Measurements from ENCODE around the gene SEMA3E.
"Not testable (repeated sequence)": the region's sequence is repeated elsewhere in the genome, so short reads cannot be mapped to it uniquely, and the experiment has no call there.

SEMA3E gene

DNA sequence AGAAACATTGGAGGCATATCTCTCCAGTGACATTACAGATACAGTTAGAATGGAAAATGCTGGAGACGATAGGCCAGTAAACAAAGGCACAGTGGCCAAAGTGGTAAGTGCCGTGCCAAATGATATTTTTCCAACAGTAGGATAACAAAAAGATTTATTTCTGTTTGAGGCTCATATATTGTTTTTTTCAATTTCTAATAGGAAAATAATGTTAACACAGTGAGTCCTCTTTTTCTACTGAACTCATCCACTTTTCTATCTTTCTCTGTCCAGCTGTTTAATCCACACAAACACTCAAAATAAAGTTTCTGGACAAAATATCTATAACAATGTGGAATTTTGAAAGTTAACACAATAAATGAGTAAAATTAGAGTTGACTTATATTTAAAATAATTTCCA is 201.3 kb downstream of the SEMA3E start:
- DNase-seq, result no peak

DNA sequence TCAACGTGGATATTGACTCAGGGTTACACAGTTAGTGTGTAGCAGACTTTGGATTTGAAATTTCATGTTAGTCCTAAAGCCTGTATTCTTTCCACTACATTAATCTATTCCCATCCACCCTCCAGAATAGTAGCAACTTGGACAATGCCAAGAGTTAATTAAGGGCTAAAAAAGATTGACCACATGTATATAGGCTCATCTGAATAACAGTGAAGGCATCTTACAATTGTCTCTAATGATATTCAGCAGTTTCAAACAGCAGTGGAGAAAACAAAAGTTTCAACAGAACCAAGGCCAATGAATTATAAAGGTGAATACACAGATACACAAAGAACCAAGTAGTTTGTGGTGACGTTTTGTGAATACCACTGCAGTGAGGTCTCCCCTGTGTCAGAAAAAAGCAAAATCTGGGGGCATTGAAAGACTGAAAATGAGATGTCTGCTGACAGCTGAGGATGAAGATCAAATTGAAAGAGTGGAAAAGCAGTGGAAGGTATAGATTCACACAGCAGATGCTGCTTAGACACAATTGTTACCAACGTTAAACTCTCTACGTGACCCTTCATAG is 202.8 kb downstream of the SEMA3E start:
- DNase-seq, result no peak

DNA sequence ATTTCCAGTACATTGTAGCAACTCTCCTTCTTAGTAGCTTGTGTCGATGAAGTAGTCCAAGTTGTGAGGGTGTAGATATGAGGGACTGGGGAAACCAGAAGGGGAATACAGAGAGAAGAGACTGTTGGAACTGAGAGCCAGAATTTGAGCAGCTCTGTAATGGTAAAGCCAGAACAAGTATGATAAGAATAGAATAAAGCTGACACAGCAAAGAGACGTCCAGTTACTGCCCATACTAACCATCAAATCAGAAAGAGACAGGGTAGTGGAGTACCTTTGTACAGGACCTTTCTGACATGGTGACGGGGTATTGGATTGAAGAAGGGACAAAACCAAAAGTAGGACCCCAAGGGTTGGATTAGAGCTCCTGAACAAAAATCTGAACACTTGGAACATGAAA is 206.0 kb downstream of the SEMA3E start:
- DNase-seq, result no peak

DNA sequence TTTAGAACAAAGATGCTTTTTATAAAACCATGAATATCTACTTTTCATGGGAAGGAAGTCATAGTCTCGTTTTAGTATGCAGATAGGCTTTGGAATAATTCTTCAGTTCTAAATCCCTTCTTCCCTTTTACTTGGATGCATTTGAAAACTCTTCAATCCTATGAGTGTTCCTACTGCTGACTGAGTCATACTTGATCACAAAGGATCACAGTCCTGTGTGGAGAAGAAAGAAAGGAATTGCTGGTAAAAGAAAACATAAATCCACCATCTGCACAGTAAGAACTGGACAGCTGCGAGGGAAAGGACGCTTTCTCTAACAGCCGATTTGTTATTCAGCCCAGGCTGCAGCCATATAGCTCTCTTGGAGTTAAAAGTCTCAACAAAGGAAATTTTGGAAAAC is 209.9 kb downstream of the SEMA3E start:
- no peak for DNase-seq

DNA sequence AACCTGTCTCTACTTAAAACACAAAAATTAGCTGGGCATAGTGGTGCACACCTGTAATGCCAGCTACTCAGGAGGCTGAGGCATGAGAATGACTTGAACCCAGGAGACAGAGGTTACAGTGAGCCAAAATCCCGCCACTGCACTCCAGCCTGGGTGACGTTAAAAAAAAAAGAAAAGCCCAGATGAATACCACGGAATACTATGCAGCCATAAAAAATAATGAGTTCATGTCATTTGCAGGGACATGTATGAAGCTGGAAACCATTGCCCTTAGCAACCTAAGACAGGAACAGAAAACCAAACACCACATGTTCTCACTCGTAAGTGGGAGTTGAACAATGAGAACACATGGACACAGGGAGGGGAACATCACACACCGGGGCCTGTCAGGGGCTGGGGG is 218.7 kb downstream of the SEMA3E start:
- DNase-seq, result not testable (repeated sequence)

DNA sequence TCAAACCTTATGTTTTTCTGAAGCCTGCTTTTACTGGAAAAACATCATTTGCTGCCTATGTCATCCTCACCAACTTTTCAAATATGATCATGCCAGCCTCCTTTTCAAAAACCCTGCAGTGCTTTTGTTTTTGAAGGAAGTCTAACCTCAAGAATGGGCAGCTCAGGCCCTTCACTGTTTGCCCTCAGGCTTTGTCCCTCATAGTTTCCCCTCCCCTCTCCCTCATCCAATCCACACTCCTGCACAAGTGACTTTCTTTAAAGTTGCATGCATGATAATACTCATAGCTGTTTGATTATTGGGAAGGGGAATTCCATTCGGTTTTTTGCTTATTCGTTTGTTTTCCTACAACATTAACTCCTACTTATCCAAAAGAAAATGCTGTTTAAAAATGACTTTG is 219.4 kb downstream of the SEMA3E start:
- no peak for DNase-seq

DNA sequence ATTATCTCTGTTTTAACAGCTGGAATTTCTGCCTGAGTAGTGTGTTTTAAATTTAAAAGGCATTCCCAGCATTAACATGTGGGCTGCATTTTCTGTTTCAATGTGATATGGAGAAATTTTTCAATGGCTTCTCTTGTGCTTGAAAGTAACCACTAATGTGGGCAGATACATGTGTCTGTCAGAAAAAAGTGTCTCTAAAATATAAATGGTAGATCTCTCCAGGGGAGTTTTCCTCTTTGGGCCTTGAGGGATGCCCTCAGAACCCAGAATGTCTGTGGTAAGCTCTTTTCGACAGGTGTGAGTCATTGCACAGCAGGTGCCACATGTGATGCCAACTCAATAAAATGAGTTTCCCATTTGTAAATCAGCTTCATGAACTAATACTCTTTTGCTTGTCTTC is 221.1 kb downstream of the SEMA3E start:
- no peak for DNase-seq

DNA sequence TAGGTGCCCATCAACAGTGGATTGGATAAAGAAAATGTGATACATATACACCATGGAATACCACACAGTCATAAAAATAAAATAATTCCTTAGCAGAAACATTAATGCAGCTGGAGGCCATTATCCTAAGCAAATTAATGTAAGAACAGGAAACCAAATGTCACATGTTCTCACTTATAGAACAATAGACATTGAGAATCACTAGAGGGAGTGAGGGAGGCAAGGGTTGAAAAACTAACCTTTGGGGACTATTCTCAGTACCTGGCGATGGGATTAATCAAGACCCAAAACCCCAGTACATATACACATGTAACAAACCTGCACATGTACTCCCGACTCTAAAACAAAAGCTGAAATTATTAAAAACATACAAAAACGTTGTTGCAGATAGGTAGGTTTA is 222.6 kb downstream of the SEMA3E start:
- DNase-seq, result no peak

DNA sequence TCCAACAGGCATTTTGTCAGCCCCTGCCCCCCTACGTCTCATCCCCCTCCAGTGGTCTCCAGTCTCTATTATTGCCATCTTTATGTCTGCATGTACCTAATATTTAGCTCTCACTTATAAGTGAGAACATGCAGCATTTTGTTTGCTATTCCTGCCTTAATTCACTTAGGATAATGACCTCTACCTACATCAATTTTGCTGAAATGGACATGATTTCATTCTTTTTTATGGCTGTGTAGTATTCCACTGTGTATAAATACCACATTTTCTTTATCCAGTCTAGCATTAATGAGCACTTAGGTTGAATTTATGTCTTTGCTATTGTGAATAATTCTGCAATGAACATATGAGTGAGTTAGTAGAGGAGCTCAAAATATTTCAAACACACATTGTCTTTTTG is 229.9 kb downstream of the SEMA3E start:
- DNase-seq, result no peak

DNA sequence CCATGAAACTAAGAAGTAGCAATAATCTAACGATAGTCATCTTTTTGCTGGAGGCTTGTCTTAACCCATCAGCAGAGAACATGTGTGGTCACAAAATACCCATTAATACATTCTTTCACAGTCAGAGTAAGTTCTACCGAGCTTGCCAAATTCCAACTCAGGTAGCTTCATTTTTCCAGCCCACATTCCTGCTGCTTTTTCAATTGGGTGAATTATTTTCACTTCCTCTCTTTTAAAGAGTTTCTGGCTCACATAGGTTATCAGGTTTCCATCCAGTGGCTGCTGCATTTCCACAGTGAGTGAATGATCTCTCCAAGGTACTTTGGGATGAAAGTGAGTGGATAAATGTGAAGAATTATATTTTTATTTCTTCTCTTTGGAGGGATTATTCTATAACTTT is 233.1 kb downstream of the SEMA3E start:
- no peak for DNase-seq

DNA sequence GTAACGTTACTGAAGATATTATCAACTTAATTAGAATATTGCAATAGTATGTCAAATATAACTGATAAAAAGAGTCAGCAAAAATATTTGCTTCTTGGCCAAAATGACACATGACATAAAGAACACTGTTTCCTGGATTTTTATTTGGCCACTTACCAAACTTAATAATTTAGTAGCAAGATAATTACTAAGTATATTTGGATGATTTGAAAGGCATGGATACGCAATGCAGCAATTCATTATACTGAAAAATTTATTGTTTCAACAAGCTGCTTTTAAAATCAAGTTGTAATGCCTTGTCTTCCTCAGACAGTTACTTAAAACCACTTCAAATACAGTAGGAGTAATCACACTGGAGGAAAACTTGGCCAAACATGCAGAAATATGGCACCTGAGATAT is 234.0 kb downstream of the SEMA3E start:
- DNase-seq, result no peak

DNA sequence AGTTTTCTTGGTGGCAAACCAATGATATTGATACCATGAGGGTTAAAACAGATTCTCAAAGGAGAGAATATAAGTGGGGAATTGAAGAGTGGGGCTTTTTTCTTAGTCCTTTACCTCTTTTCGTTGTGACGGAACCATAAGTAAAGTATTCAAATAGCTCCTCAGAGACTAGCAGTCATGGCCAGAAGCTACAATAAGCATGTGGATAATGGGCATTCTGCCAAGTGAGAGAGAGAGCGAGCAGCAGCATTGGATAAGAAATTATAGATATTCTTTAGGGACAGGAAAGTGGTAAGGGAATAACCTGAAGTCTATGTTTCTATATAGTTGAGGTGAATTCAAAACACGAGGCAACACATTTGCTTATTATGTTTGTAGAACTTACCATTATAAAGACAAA is 235.1 kb downstream of the SEMA3E start:
- no peak for DNase-seq

DNA sequence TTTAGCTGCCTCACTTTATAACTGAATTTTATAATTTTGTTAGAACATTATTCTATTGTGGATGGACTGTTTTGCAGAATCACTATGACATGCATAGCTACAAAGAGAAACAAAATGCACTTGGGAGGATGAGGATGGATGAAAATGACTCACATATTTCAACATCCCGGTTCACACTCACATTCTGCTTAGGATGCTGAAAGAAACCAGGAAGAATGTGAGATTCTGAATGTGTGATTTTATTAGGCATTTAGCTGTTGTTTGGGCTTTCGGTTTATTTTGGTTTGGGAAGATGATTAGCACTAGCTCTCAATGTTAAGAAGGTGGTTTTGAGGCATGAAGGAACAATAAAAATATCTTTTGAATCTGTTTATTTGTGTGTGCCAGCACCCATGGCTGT is 235.5 kb downstream of the SEMA3E start:
- no peak for DNase-seq

DNA sequence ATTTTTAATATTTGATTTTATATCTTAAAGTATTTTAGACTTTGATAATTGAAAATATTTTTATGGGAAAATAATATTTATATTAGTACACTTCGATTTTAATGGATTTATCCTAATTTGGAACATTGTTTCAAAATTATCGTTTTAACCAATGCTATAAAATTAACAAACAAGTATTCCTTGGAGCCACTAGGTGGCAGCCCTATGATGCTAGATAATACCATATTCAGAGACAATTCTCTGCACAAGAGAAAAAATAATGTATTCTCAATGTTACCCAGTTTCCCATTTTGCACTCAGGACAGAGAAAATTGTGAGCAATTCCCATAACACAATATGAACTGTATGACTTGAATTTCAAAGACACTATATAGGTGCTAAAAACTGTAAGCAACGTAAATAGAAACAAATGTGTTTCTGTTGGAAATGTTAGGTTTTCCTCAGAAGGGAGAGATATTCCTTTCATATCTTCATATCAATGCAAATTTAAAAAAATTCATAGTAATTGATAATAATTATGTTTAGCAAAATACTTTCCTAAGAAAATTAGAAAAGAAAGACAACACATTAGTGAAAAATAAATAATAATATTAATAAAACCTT is 237.8 kb downstream of the SEMA3E start:
- no peak for DNase-seq

DNA sequence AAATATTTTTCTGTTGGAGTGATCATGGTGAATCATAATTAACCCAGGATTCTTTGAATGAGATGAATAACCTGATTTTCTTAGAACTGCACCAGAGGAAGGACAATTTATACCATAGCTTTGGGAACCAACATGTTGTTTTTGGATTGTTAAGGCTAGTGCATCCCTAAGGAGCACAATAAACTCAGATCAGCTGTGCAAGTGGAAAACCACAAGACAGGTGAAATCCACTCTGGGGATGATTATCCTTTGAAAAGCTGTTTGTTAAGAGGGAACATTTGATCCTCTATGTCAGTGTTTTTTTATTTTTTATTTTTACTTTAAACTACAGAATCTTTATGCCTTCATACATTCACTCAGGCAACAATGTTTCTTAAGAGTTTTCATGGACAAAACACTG is 254.2 kb downstream of the SEMA3E start:
- no peak for DNase-seq

DNA sequence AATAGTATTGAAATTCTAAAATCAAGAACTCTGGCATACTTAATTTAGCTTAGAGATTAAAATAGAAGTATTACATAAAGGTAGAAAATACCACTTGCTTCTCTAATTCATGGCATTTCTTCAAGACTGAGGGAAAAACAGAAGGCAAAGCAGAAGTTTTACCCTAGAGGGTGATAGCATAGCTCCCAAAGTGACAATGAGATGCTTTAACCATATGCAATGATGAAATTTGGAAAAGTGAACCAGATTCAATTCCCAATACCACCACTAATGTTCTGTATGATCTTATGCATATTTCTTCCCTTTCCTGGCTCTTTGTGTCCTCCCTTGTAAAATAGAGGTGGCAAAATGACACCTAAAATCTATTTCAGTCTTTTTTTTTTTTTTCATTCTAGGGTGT is 260.5 kb downstream of the SEMA3E start:
- no peak for DNase-seq

DNA sequence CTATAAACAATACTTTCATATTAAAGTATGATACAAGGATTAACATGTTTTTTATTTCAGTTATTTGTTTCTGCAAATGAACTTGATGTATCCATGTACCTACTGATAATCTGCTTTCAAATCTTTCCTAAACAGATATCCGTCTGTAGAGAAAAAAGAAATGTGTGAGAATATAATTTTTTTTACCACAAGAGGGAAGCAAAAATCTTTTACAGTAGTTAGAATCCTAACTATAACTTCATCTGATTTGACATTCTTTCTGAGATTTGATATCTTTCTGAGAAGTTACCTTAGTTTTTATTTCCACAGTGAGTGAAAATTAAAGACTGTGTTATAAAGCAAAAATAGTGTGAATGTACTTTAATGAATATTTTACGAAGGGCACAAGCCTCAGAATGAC is 282.3 kb downstream of the SEMA3E start:
- no peak for DNase-seq

DNA sequence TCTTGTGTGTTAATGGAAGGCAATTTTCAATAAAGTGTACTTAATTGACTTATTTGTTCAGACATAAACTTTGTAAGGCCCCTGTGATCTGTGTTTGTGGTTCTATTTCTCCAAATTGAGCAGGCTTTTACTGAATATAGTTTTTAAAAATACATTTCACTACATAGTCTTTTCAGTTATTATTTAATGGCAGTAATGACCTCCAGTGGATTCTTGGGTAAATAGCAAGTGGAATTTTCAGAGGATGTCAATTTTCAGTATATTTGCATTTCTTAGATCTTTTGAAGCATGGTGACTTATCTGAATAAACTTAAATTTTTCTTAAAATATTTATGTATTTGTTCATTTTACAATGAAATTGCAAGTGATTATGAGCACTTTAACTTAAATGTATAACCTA is 283.2 kb downstream of the SEMA3E start:
- DNase-seq, result no peak

DNA sequence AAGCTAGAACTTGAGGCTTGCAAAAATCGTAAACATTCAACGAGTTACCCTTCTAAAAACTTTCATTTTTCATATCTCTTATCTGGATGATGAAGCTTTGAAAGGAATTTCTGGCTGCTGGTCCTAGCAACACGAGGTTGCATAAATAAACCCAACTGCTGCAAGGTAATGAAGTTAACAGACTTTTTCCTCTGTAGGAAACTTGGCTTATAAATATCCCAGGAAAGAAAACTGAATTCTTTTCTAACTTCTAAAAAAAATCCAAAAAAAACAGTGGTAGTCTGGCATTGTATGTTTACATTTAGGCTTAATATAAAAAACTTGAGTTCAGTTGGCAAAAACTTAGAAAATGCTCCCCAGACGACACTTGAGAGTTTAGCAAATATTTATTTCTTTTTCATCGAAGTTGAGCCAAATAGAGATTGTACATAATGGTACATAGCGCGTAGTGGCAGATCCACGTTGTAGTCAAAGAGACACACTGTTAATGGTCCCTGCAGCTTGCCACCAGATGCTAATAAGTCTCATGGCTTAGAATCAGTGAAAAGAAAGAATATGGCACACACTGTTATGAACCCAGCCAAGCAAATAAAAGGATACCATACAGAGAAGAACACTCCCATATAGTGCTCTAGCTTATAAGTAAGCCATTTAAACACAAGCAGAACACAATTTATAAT is 285.9 kb downstream of the SEMA3E start:
- DNase-seq, result no peak

DNA sequence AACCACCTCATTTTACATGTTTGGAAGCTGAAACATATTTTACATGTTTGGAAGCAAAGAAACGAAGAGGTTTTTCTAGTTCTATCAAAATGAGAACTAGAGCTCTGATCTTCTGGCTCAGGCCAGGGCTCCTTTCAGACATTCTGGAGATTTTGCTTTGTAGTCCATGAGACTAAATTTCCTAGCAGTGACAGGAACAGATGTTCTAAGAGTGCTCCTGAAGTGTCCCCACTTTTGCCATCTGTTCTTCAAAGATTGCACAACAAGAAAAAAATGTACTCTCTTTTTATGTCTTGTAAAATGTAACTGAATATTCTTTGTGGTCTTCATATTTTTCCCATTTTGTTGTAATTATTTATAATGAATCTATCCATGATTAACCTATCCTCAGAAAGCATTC is 289.8 kb downstream of the SEMA3E start:
- no peak for DNase-seq

DNA sequence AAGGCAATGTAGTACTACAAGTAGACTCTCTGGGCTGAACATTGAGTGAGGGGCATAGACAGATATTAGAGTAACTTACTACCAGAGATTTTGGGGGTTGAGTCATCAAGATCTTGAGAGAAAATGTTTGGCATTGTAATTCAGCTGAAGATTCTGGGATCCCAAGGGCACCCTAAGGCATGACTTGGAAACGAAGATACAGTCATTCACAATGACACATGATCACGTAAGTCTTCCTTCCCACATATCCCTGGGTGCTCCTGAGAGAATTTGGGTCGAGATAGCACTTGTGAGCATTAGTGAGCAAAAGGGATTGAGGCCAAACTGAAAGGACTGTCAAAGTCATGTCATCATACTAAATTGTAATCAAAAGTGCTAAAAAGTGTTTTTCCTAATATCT is 293.8 kb downstream of the SEMA3E start:
- DNase-seq, result no peak

DNA sequence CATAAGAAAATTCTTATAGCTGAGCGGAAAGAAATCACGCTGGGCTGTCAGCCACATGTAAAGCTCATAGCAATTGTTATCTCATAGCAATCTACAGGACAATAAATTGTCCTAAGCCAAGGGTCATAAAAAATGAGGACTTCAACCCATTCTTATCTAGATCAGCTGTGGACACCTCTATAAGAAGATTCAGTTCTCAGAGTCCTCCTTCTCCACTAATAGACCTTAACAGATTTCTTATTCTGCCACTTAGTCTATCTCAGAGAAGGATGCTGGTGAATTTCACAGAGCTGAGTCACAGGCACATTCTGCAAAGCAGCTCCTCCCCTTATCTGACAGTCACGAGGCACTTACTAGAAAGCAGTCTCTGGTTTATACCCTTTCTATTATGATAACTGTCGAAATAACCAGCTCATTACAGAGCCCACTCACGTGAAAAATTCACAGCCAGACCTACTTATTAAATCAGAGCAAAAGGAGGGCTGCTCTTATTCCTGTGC is 300.9 kb downstream of the SEMA3E start:
- DNase-seq, result no peak

DNA sequence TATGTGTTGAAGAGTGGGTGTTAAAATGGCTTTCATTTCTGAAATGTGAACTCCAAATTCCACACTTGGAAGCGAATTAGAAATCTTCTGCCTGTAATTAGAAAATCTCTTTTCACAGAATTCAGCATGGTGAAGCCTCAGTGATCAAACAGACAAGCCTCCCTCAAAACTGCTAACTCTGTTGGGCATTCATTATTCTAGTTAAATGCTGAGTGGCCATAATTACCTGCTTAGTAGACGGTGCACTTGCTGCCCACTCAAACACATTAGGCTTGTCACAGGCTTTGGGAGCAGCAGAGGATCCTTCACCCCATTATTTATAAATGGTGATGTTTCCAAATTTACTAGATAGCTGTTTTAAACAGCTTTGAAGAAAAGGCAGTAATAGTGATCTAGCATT is 309.0 kb downstream of the SEMA3E start:
- no peak for DNase-seq

DNA sequence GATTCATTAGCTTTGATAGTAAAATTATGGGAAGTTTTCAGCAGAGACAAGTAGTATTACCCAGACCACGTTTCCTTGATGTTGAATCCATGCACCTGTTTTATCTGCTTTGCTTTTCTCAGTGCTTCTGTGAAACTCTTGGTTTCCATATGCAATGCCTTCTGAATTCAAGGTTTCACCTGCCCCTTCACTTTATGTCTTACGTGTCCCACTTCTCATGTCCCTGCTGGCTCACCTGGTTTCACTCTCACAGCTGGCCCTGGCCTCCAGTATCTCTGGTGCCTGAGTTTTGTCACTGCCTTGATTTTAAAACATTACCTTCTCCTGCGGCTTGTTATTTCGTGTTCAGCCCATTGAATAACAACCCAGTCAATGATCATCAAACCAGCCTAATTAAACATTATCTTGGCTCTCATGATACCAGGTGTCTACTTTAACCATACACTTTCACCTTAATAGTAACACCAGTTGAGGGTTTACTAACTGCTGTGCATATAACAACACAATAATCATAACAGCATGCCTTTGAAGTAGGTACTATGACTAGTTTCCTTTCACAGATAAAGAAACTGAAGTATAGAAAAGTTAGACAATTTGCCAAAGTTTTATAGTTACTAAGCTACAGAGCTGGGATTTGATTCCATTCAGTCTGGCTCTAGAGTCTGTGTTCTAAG is 310.5 kb downstream of the SEMA3E start:
- no peak for DNase-seq
